Keratinocyte (primary cell): ENCODE measurements around the gene HCAR3. TPM values are rescaled to one million over a fixed set of nuclear protein-coding genes. Genes with fewer than 3 reads are reported as not detected.

Experiments
- DNase-seq: peaks from one replicate; pipeline ENCODE4 v3.0.0-alpha.2; 2011; ENCODE audit warnings: low read depth, missing footprints, low spot score
- FAIRE-seq: peaks from 2 replicates; lab custom pipeline; 2011; peaks lifted over from hg19 to GRCh38; lab: Jason Lieb, UNC
- H2AFZ ChIP-seq: 2 replicates; pipeline ENCODE4 v1.6.0; 2012; ENCODE audit warnings: low read length, control low read depth, inconsistent platforms; ENCODE audit not compliant: control insufficient read depth
- H3K27ac ChIP-seq: 2 replicates; pipeline ENCODE4 v1.5.1; 2011; ENCODE audit warnings: low read length; ENCODE audit not compliant: control insufficient read depth, insufficient read depth
- H3K27me3 ChIP-seq: 3 replicates; pipeline ENCODE4 v1.6.0; 2011; ENCODE audit warnings: low read length; ENCODE audit not compliant: control insufficient read depth, insufficient read depth; ENCODE audit errors: extremely low read depth
- H3K36me3 ChIP-seq, 2 experiments: 2 replicates in 1 of 2; 3 replicates in 1 of 2; pipeline ENCODE4 v1.5.1; 2011; ENCODE audit warnings: low read length in 2 of 2, mild to moderate bottlenecking in 1 of 2; ENCODE audit not compliant: control insufficient read depth in 2 of 2, insufficient read depth in 2 of 2; ENCODE audit errors: extremely low read depth in 1 of 2
- H3K4me1 ChIP-seq: 3 replicates; pipeline ENCODE4 v1.5.1; 2011; ENCODE audit warnings: low read length; ENCODE audit not compliant: control insufficient read depth, insufficient read depth; ENCODE audit errors: extremely low read depth
- H3K4me2 ChIP-seq: 3 replicates; pipeline ENCODE4 v1.6.0; 2011; ENCODE audit warnings: low read depth, low read length; ENCODE audit not compliant: control insufficient read depth, insufficient read depth; ENCODE audit errors: extremely low read depth
- H3K4me3 ChIP-seq, 3 experiments: fragments of 200-600 bp in 1 of 3; sonication (generic) in 1 of 3; 2 replicates in 2 of 3; 3 replicates in 1 of 3; pipeline ENCODE4 v1.5.1; 2011 to 2016; ENCODE audit warnings: low read length in 3 of 3, mild to moderate bottlenecking in 3 of 3, control low read depth in 2 of 3, inconsistent platforms in 1 of 3, low read depth in 1 of 3, mixed read lengths in 1 of 3, mixed run types in 1 of 3, moderate library complexity in 1 of 3; ENCODE audit not compliant: control insufficient read depth in 2 of 3, insufficient read depth in 2 of 3; ENCODE audit errors: extremely low read depth in 1 of 3
- H3K79me2 ChIP-seq: 2 replicates; pipeline ENCODE4 v1.6.0; 2012; ENCODE audit warnings: low read length; ENCODE audit not compliant: control insufficient read depth, insufficient read depth
- H3K9ac ChIP-seq: 3 replicates; pipeline ENCODE4 v1.6.0; 2011; ENCODE audit warnings: low read length; ENCODE audit not compliant: control insufficient read depth, insufficient read depth; ENCODE audit errors: extremely low read depth
- H3K9me1 ChIP-seq: 3 replicates; pipeline ENCODE4 v1.6.0; 2011; ENCODE audit warnings: low read length; ENCODE audit not compliant: control insufficient read depth, insufficient read depth; ENCODE audit errors: extremely low read depth
- H3K9me3 ChIP-seq: 2 replicates; pipeline ENCODE4 v1.5.1; 2012; ENCODE audit warnings: low read depth, low read length; ENCODE audit not compliant: control insufficient read depth
- H4K20me1 ChIP-seq: 3 replicates; pipeline ENCODE4 v1.6.0; 2011; ENCODE audit warnings: low read length; ENCODE audit not compliant: control insufficient read depth, insufficient read depth; ENCODE audit errors: extremely low read depth
- EZH2 ChIP-seq: IDR thresholded peaks from one replicate; pipeline ENCODE4 v1.6.1; 2012; ENCODE audit warnings: inconsistent platforms, mild to moderate bottlenecking, low read length, moderate library complexity
- dilution Hi-C: fragments of 300-500 bp; cut with MboI; formaldehyde crosslinking; loops from one replicate; pipeline ENCODE4 v1.7.0; 2020; ENCODE audit warnings: low sequenced_read_pairs; ENCODE audit not compliant: extremely low pct_ligation_motif_present
- polyA plus RNA-seq, 5 experiments: library from polyadenylated mRNA; depleted of rRNA in 3 of 5; stranded (reverse) in 3 of 5; stranded (forward) in 1 of 5; unstranded in 1 of 5; fragments of >200 nt; gene quantifications; 1 replicate in 1 of 5; 2 replicates in 3 of 5; 3 replicates in 1 of 5; pipeline versions ENCODE4 v1.2.1 to v1.2.3, GENCODE V29; 2011 to 2012; ENCODE audit warnings: missing spikeins in 2 of 5, low read depth in 1 of 5, low replicate concordance in 1 of 5
- TF ChIP-seq, protein P1 (sequence below), 3 experiments: IDR thresholded peaks in 1 of 3; conservative IDR thresholded peaks in 1 of 3; optimal IDR thresholded peaks in 1 of 3; 2 replicates in 2 of 3; 3 replicates in 1 of 3; pipeline versions ENCODE3 to v1.5.1; 2011; ENCODE audit warnings: low read length in 3 of 3, mild to moderate bottlenecking in 3 of 3, moderate library complexity in 2 of 3, control low read depth in 1 of 3, inconsistent platforms in 1 of 3; ENCODE audit not compliant: insufficient read depth in 2 of 3; ENCODE audit errors: extremely low read depth in 1 of 3

HCAR3 gene
- polyA plus RNA-seq, 1 donor (not counting 4 experiments of a cell fraction or from before 2014, with no cell fraction given), result 12.1 TPM

DNA sequence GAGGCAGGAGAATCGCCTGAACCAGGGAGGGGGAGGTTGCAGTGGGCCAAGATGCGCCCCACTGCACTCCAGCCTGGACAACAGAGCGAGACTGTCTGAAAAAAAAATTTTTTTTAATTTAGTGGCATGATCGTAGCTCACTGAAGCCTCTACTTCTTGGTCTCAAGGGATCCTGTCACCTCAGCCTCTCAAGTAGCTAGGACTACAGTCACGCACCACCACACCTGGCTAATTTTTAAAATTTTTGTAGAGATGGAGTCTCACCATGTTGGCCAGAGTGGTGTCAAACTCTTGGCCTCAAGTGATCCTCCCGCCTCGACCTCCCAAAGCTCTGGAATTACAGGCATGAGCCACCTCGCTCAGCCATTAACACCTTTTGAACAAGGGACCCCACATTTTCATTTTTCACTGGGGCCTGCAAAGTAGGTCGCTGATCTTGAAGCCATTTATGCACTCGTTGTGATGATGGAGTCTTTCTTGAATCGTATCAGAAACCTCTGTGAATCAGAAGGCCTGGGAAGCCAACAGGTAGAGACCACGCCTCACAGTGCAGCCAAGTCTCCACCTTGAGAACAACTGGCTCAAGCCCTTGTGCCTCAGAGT, 8.1 kb upstream of the HCAR3 start:
- dilution Hi-C loops, result no loop called here
- Histone ChIP-seq H3K79me2 (no peaks in the 10 kb centered on the region), H3K9me1 (no peaks in the 10 kb centered on the region), H3K27me3 (no peaks in the 10 kb centered on the region), H3K9me3 (no peaks in the 10 kb centered on the region), H4K20me1 (no peaks in the 10 kb centered on the region), H3K36me3 (no peaks in the 10 kb centered on the region), H2AFZ (no peak overlapping the region), H3K9ac (no peak overlapping the region), H3K4me2 (no peak overlapping the region), H3K27ac (peak overlapping the region; percentile 83), H3K4me1 (peaks cover 43% of the 10 kb centered on the region), H3K4me3 (no peak overlapping the region)
- DNase-seq, result no peak
- FAIRE-seq, result no peak
- TF ChIP-seq, protein P1, sequence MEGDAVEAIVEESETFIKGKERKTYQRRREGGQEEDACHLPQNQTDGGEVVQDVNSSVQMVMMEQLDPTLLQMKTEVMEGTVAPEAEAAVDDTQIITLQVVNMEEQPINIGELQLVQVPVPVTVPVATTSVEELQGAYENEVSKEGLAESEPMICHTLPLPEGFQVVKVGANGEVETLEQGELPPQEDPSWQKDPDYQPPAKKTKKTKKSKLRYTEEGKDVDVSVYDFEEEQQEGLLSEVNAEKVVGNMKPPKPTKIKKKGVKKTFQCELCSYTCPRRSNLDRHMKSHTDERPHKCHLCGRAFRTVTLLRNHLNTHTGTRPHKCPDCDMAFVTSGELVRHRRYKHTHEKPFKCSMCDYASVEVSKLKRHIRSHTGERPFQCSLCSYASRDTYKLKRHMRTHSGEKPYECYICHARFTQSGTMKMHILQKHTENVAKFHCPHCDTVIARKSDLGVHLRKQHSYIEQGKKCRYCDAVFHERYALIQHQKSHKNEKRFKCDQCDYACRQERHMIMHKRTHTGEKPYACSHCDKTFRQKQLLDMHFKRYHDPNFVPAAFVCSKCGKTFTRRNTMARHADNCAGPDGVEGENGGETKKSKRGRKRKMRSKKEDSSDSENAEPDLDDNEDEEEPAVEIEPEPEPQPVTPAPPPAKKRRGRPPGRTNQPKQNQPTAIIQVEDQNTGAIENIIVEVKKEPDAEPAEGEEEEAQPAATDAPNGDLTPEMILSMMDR (optimal IDR thresholded peaks at IDR 0.05 in 1 of 3, IDR thresholded peaks at IDR 0.05 in 1 of 3, conservative IDR thresholded peaks at IDR 0.05 in 1 of 3; ENCODE audit: extremely low read depth in 1 of 3, insufficient read depth in 2 of 3, low read length in 3 of 3), result no peak
- TF ChIP-seq EZH2, result no peak

DNA sequence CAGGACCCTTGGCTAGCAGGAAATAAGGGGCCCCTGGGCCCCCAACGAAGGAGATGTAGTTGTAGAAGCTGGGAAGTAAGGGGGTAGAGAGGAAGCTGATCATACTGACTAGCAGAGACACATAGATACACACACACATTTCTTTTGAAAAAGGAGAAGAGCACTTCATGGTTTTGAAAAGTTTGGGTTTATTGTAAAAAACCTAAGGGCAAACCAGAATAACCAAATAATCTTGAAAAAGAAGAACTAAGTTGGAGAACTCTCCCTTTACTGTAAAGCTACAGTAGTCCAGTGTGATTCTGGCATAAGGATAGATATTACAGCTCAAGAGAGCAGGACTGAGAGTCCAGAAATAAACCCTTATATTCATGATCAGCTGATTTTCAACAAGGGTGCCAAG, 5.8 kb upstream of the HCAR3 start:
- no peak for TF ChIP-seq EZH2
- no peaks in the 10 kb centered on the region for H3K9me3 ChIP-seq
- no peak for FAIRE-seq
- no peaks in the 10 kb centered on the region for H3K9me1 ChIP-seq
- no peak overlapping the region for H3K4me2 ChIP-seq
- H4K20me1 ChIP-seq, result no peaks in the 10 kb centered on the region
- H3K4me1 ChIP-seq, result peaks cover 43% of the 10 kb centered on the region
- H3K27me3 ChIP-seq, result no peaks in the 10 kb centered on the region
- H3K9ac ChIP-seq, result peak overlapping the region; percentile 81
- H2AFZ ChIP-seq, result peak overlapping the region; percentile 47
- dilution Hi-C loops, result no loop called here
- H3K36me3 ChIP-seq, result no peaks in the 10 kb centered on the region
- no peak overlapping the region for H3K4me3 ChIP-seq
- no peaks in the 10 kb centered on the region for H3K79me2 ChIP-seq
- peak overlapping the region; percentile 98 for H3K27ac ChIP-seq
- DNase-seq, result no peak
